Tibial artery (tissue), 4 donors: Measurements from ENCODE around the gene SDF4.
"Not testable (repeated sequence)": the region's sequence is repeated elsewhere in the genome, so short reads cannot be mapped to it uniquely, and the experiment has no call there.

Source experiments
- DNase-seq, 2 donors: peaks; one replicate each; pipeline ENCODE4 v3.0.0-alpha.2; 2019
- H3K27ac ChIP-seq, 2 donors: fragments of 200-600 bp; sonication (generic) in 1 of 2; 1 replicate in 1 of 2; 2 replicates in 1 of 2; pipeline ENCODE4 v1.5.1; 2018 to 2019; ENCODE audit warnings: mild to moderate bottlenecking in 1 of 2
- H3K27me3 ChIP-seq, 2 donors: fragments of 200-600 bp; sonication (generic) in 1 of 2; one replicate each; pipeline versions ENCODE4 v1.5.1 to v1.6.0; 2016 to 2019
- H3K36me3 ChIP-seq, 3 donors: fragments of 200-600 bp; sonication (generic) in 2 of 3; one replicate each; pipeline ENCODE4 v1.5.1; 2016 to 2019; ENCODE audit warnings: mild to moderate bottlenecking in 2 of 3
- H3K4me1 ChIP-seq, 4 donors: fragments of 200-600 bp; sonication (generic) in 2 of 4; 1 replicate in 3 of 4; 2 replicates in 1 of 4; pipeline ENCODE4 v1.5.1; 2016 to 2019
- H3K4me3 ChIP-seq, 2 donors: fragments of 200-600 bp; sonication (generic) in 1 of 2; 1 replicate in 1 of 2; 2 replicates in 1 of 2; pipeline ENCODE4 v1.5.1; 2018 to 2019; ENCODE audit warnings: mild to moderate bottlenecking in 2 of 2
- H3K9me3 ChIP-seq, 3 donors: fragments of 200-600 bp; sonication (generic) in 1 of 3; one replicate each; pipeline ENCODE4 v1.5.1; 2016 to 2019
- intact Hi-C: fragments of 100-400 bp; cut with DNase I; formaldehyde crosslinking; loops from one replicate; pipeline ENCODE4 v1.15.0; 2023; ENCODE audit warnings: low total_unique reads
- TF ChIP-seq, protein P1 (sequence below), 2 experiments: fragments of 200-600 bp in 1 of 2; fragments of 450-650 bp in 1 of 2; IDR thresholded peaks; one replicate each; pipeline ENCODE4 v1.5.1; 2017 to 2019; ENCODE audit warnings: antibody characterized with exemption in 2 of 2, mild to moderate bottlenecking in 1 of 2, moderate library complexity in 1 of 2

The SDF4 gene

DNA sequence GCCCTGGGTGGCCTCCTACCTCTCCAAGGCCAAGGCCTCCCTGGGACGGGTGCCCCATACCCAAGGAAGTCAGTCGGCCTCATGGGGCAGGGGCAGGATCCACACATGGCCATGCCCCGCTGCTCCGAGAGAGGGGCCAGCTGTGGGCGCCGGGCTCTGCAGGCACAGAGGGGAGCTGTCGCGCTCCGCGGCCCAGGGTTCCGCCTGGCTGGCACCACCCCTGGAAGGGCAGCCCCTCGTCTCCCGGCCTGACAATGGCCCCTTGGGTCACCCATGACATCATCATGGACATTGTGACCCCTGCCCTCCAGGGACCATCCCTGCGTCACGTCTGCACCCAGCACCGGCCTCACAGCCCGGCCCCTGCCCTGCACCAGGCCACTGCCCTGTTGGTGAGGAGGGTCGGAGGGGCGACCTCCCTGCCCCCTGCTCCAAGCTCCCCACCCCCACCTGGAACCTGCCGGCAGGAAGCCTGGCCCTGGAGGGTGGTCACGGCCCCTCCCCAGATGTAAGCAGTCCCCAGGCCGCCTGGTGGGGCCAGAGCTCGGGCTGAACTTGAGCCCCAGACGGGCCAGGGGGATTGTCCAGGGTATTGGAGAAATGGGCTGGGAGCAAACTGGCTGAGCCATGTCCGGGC, 52.3 kb downstream of the SDF4 start:
- H3K9me3 ChIP-seq, result no peaks in the 10 kb centered on the region
- DNase-seq, result no peak

GRCh38 chr1:1178794-1179331, 52.9 kb downstream of the SDF4 start:
- H3K36me3 ChIP-seq, result no peaks in the 10 kb centered on the region
- H3K27ac ChIP-seq, result no peak overlapping the region
- peaks cover 0 to 4% (median 0%) of the 10 kb centered on the region in 4 donors for H3K4me1 ChIP-seq
- peaks cover 0 to 87% of the 10 kb centered on the region in 2 donors for H3K27me3 ChIP-seq
- H3K4me3 ChIP-seq, result no peak overlapping the region
- intact Hi-C loops, result no loop called here
- TF ChIP-seq, protein P1, sequence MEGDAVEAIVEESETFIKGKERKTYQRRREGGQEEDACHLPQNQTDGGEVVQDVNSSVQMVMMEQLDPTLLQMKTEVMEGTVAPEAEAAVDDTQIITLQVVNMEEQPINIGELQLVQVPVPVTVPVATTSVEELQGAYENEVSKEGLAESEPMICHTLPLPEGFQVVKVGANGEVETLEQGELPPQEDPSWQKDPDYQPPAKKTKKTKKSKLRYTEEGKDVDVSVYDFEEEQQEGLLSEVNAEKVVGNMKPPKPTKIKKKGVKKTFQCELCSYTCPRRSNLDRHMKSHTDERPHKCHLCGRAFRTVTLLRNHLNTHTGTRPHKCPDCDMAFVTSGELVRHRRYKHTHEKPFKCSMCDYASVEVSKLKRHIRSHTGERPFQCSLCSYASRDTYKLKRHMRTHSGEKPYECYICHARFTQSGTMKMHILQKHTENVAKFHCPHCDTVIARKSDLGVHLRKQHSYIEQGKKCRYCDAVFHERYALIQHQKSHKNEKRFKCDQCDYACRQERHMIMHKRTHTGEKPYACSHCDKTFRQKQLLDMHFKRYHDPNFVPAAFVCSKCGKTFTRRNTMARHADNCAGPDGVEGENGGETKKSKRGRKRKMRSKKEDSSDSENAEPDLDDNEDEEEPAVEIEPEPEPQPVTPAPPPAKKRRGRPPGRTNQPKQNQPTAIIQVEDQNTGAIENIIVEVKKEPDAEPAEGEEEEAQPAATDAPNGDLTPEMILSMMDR (IDR thresholded peaks at IDR 0.05), result no peak
- no peak for DNase-seq
- H3K9me3 ChIP-seq, result no peaks in the 10 kb centered on the region

More for the DNA sequence above, 52.3 kb downstream of the SDF4 start:
- intact Hi-C loops, result no loop called here
- TF ChIP-seq, protein P1 (IDR thresholded peaks at IDR 0.05), result no peak
- no peak overlapping the region for H3K4me3 ChIP-seq
- no peaks in the 10 kb centered on the region for H3K36me3 ChIP-seq
- no peak overlapping the region for H3K27ac ChIP-seq
- H3K27me3 ChIP-seq, result peaks cover 0 to 81% of the 10 kb centered on the region in 2 donors
- H3K4me1 ChIP-seq, result peaks cover 0 to 4% (median 0%) of the 10 kb centered on the region in 4 donors

- peaks cover 0 to 88% of the 10 kb centered on the region in 2 donors for H3K27me3 ChIP-seq
- no peak overlapping the region for H3K27ac ChIP-seq
- DNase-seq, result no peak
- H3K9me3 ChIP-seq, result no peaks in the 10 kb centered on the region
- no peak overlapping the region for H3K4me3 ChIP-seq
- TF ChIP-seq, protein P1 (IDR thresholded peaks at IDR 0.05), result no peak
- peaks cover 0 to 9% (median 0%) of the 10 kb centered on the region in 4 donors for H3K4me1 ChIP-seq
- H3K36me3 ChIP-seq, result no peaks in the 10 kb centered on the region
- intact Hi-C loops, result no loop called here
These were observed 54.2 kb downstream of the SDF4 start for GRCh38 chr1:1177452-1178206.

GRCh38 chr1:1176931-1177330, 54.9 kb downstream of the SDF4 start:
- H3K27me3 ChIP-seq, result peaks cover 0 to 88% of the 10 kb centered on the region in 2 donors
- DNase-seq, result no peak

DNA sequence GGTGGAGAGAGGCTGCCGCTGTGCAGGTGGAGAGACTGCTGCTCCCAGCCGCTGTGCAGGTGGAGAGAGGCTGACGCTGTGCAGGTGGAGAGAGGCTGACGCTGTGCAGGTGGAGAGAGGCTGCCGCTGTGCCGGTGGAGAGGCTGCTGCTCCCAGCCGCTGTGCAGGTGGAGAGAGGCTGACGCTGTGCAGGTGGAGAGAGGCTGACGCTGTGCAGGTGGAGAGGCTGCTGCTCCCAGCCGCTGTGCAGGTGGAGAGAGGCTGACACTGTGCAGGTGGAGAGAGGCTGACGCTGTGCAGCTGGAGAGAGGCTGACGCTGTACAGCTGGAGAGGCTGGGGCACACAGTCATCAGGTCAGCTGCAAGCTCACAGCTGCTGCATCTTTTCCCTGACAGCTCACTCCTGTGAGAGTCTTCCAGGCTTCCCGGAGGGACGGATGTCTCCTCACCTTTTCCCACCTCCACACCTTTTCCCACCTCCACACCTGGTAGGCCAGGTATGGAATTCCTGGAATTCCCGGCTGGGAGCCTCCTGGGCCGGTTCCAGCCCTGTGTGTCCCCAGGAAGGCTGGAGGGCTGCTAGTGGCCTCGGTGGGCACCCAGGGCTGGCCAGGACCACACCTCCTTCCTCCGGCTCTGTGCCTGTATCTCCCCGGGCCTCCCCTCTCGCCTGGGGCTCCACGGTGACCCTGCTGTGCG, 55.6 kb downstream of the SDF4 start:
- intact Hi-C loops, H3K4me3 ChIP-seq, DNase-seq, H3K9me3 ChIP-seq, H3K4me1 ChIP-seq, H3K27ac ChIP-seq, H3K36me3 ChIP-seq: not testable (repeated sequence)
- H3K27me3 ChIP-seq, result peaks cover 0 to 90% of the 10 kb centered on the region in 2 donors

More at GRCh38 chr1:1176931-1177330, 54.9 kb downstream of the SDF4 start:
- Histone ChIP-seq H3K27ac (no peak overlapping the region), H3K4me3 (no peak overlapping the region), H3K4me1 (peaks cover 0 to 9% (median 0%) of the 10 kb centered on the region in 4 donors), H3K9me3 (no peaks in the 10 kb centered on the region), H3K36me3 (no peaks in the 10 kb centered on the region)
- intact Hi-C loops, result no loop called here
- TF ChIP-seq, protein P1 (IDR thresholded peaks at IDR 0.05), result no peak
